MG63 (cell line): ENCODE results near the gene UBL5. TPM values are rescaled to one million over a fixed set of nuclear protein-coding genes. Genes with fewer than 3 reads are reported as not detected.
"Not testable (repeated sequence)": the region's sequence is repeated elsewhere in the genome, so short reads cannot be mapped to it uniquely, and the experiment has no call there.

Experiments
- DNase-seq: peaks from one replicate; pipeline ENCODE4 v3.0.0-alpha.2; 2020
- H3K27me3 ChIP-seq: fragments of 250-450 bp; sonication (Bioruptor Pico); 2 replicates; pipeline ENCODE4 v1.5.1; 2020; ENCODE audit warnings: mild to moderate bottlenecking, moderate library complexity
- H3K36me3 ChIP-seq: fragments of 250-450 bp; sonication (Bioruptor Pico); 2 replicates; pipeline ENCODE4 v1.5.1; 2020; ENCODE audit warnings: mild to moderate bottlenecking, moderate library complexity
- H3K4me3 ChIP-seq: fragments of 250-450 bp; sonication (Bioruptor Pico); 2 replicates; pipeline ENCODE4 v1.5.1; 2020; ENCODE audit warnings: mild to moderate bottlenecking, moderate library complexity
- H3K9me3 ChIP-seq: fragments of 250-450 bp; sonication (Bioruptor Pico); 2 replicates; pipeline ENCODE4 v1.5.1; 2020; ENCODE audit warnings: mild to moderate bottlenecking, moderate library complexity
- total RNA-seq: library from RNA; depleted of rRNA; stranded (reverse); fragments of >200 nt; shearing (Covaris generic); gene quantifications from 2 replicates; pipeline ENCODE4 v1.2.3, GENCODE V29; 2014; ENCODE audit warnings: low replicate concordance

UBL5 gene
- total RNA-seq, 1 experiment from 2014 or later, result 237 TPM

GRCh38 chr19:9839415-9839814, 11.7 kb downstream of the UBL5 start:
- H3K4me3 ChIP-seq, result no peak overlapping the region
- H3K9me3 ChIP-seq, result no peaks in the 10 kb centered on the region; the same call in 1 of the 2 replicates
- H3K27me3 ChIP-seq, result no peaks in the 10 kb centered on the region
- H3K36me3 ChIP-seq, result peaks cover 75% of the 10 kb centered on the region
- no peak for DNase-seq

GRCh38 chr19:9842834-9843625, 15.3 kb downstream of the UBL5 start:
- peaks cover 79% of the 10 kb centered on the region for H3K36me3 ChIP-seq
- no peaks in the 10 kb centered on the region for H3K27me3 ChIP-seq
- no peaks in the 10 kb centered on the region; the same call in 1 of the 2 replicates for H3K9me3 ChIP-seq
- no peak for DNase-seq
- H3K4me3 ChIP-seq, result no peak overlapping the region

- DNase-seq, H3K9me3 ChIP-seq, H3K4me3 ChIP-seq, H3K27me3 ChIP-seq: not testable (repeated sequence)
- H3K36me3 ChIP-seq, result peaks cover 79% of the 10 kb centered on the region
Observed at GRCh38 chr19:9843626-9844273, 16.0 kb downstream of the UBL5 start.

GRCh38 chr19:9847087-9847671, 19.5 kb downstream of the UBL5 start:
- Histone ChIP-seq H3K4me3 (no peak overlapping the region), H3K9me3 (no peaks in the 10 kb centered on the region; the same call in 1 of the 2 replicates), H3K27me3 (no peaks in the 10 kb centered on the region), H3K36me3 (peaks cover 56% of the 10 kb centered on the region)
- peak; percentile 93 for DNase-seq

- DNase-seq, result no peak
- Histone ChIP-seq H3K36me3 (peaks cover 47% of the 10 kb centered on the region), H3K27me3 (no peaks in the 10 kb centered on the region), H3K4me3 (no peak overlapping the region), H3K9me3 (no peaks in the 10 kb centered on the region; the same call in 1 of the 2 replicates)
Observed at GRCh38 chr19:9848060-9848459, 20.3 kb downstream of the UBL5 start.

GRCh38 chr19:9848762-9849161, 21.0 kb downstream of the UBL5 start:
- H3K9me3 ChIP-seq, result no peaks in the 10 kb centered on the region
- DNase-seq, result no peak
- H3K4me3 ChIP-seq, result no peak overlapping the region
- no peaks in the 10 kb centered on the region for H3K27me3 ChIP-seq
- peaks cover 40% of the 10 kb centered on the region for H3K36me3 ChIP-seq

- peaks cover 29% of the 10 kb centered on the region for H3K36me3 ChIP-seq
- H3K9me3 ChIP-seq, result no peaks in the 10 kb centered on the region
- no peaks in the 10 kb centered on the region for H3K27me3 ChIP-seq
- no peak overlapping the region for H3K4me3 ChIP-seq
- DNase-seq, result no peak
Observed at GRCh38 chr19:9849791-9850190, 22.1 kb downstream of the UBL5 start.

- Histone ChIP-seq H3K9me3 (no peaks in the 10 kb centered on the region), H3K36me3 (peaks cover 27% of the 10 kb centered on the region), H3K4me3 (no peak overlapping the region), H3K27me3 (no peaks in the 10 kb centered on the region)
- no peak for DNase-seq
Observed at GRCh38 chr19:9850235-9850959, 22.7 kb downstream of the UBL5 start.

GRCh38 chr19:9854282-9854846, 26.6 kb downstream of the UBL5 start:
- Histone ChIP-seq H3K9me3 (no peaks in the 10 kb centered on the region), H3K4me3 (no peak overlapping the region), H3K27me3 (no peaks in the 10 kb centered on the region), H3K36me3 (peaks cover 2% of the 10 kb centered on the region; the same call in 1 of the 2 replicates)
- DNase-seq, result no peak

GRCh38 chr19:9856609-9857008, 28.9 kb downstream of the UBL5 start:
- Histone ChIP-seq H3K4me3 (no peak overlapping the region), H3K27me3 (no peaks in the 10 kb centered on the region), H3K9me3 (no peaks in the 10 kb centered on the region), H3K36me3 (no peaks in the 10 kb centered on the region)
- DNase-seq, result no peak

- H3K27me3 ChIP-seq, result no peaks in the 10 kb centered on the region
- H3K36me3 ChIP-seq, result no peaks in the 10 kb centered on the region
- no peak overlapping the region for H3K4me3 ChIP-seq
- no peak for DNase-seq
- H3K9me3 ChIP-seq, result no peaks in the 10 kb centered on the region
Observed at GRCh38 chr19:9857076-9857721, 29.5 kb downstream of the UBL5 start.

- Histone ChIP-seq H3K9me3 (no peaks in the 10 kb centered on the region), H3K36me3 (no peaks in the 10 kb centered on the region), H3K27me3 (no peaks in the 10 kb centered on the region), H3K4me3 (no peak overlapping the region)
- DNase-seq, result no peak
Observed at GRCh38 chr19:9857920-9858746, 30.4 kb downstream of the UBL5 start.

GRCh38 chr19:9858766-9859165, 31.0 kb downstream of the UBL5 start:
- no peak for DNase-seq
- H3K9me3 ChIP-seq, result no peaks in the 10 kb centered on the region
- H3K36me3 ChIP-seq, result no peaks in the 10 kb centered on the region
- no peaks in the 10 kb centered on the region for H3K27me3 ChIP-seq
- H3K4me3 ChIP-seq, result no peak overlapping the region

- H3K9me3 ChIP-seq, result no peaks in the 10 kb centered on the region
- no peaks in the 10 kb centered on the region for H3K36me3 ChIP-seq
- DNase-seq, result no peak
- no peak overlapping the region for H3K4me3 ChIP-seq
- H3K27me3 ChIP-seq, result no peaks in the 10 kb centered on the region
Observed at GRCh38 chr19:9860407-9860806, 32.7 kb downstream of the UBL5 start.

- Histone ChIP-seq H3K36me3 (no peaks in the 10 kb centered on the region), H3K27me3 (no peaks in the 10 kb centered on the region; the same call in 1 of the 2 replicates), H3K4me3 (no peak overlapping the region), H3K9me3 (no peaks in the 10 kb centered on the region)
- no peak for DNase-seq
Observed at GRCh38 chr19:9861503-9861902, 33.8 kb downstream of the UBL5 start.
